Endothelial cell of umbilical vein (primary cell): ENCODE data around the gene STPG3. TPM values are rescaled to one million over a fixed set of nuclear protein-coding genes. Genes with fewer than 3 reads are reported as not detected.

Source experiments
- BruUV-seq: library from RNA; stranded (reverse); fragments of 400-500 nt; replicated peaks from 2 replicates; lab custom pipeline; 2021; lab: Mats Ljungman, UMichigan
- CTCF ChIA-PET: fragments of 300-600, 350-600 bp; sonication (Branson Sonifier 250); formaldehyde crosslinking; loops from one replicate; lab custom pipeline; 2021; ENCODE audit warnings: antibody characterized with exemption, inconsistent platforms; lab: Charles Lee
- POLR2A ChIA-PET: fragments of 300-600, 350-600 bp; sonication (Branson Sonifier 250); formaldehyde crosslinking; loops from one replicate; lab custom pipeline; 2021; ENCODE audit warnings: antibody characterized with exemption, inconsistent platforms; lab: Charles Lee
- DNase-seq: peaks from one replicate; pipeline ENCODE4 v3.0.0-alpha.2; 2011; ENCODE audit warnings: low read depth, low spot score
- FAIRE-seq: peaks from 2 replicates; lab custom pipeline; 2011; peaks lifted over from hg19 to GRCh38; lab: Jason Lieb, UNC
- H2AFZ ChIP-seq: 2 replicates; pipeline ENCODE4 v1.6.0; 2012; ENCODE audit warnings: low read depth, low read length, control low read depth, inconsistent platforms
- H3K27ac ChIP-seq: 2 replicates; pipeline ENCODE4 v1.5.1; 2011; ENCODE audit warnings: low read depth, mild to moderate bottlenecking, control low read depth, low read length, moderate library complexity; ENCODE audit not compliant: insufficient read depth
- H3K27me3 ChIP-seq, 2 experiments: 2 replicates each; pipeline versions ENCODE4 v1.6.0 to v1.6.1; 2011; ENCODE audit warnings: low read length in 2 of 2, mixed read lengths in 1 of 2; ENCODE audit not compliant: control insufficient read depth in 2 of 2, insufficient read depth in 2 of 2
- H3K36me3 ChIP-seq, 2 experiments: 2 replicates in 1 of 2; 3 replicates in 1 of 2; pipeline ENCODE4 v1.5.1; 2011; ENCODE audit warnings: low read length in 2 of 2, mild to moderate bottlenecking in 1 of 2, moderate library complexity in 1 of 2; ENCODE audit not compliant: control insufficient read depth in 2 of 2, insufficient read depth in 2 of 2; ENCODE audit errors: extremely low read depth in 1 of 2
- H3K4me1 ChIP-seq: 3 replicates; pipeline ENCODE4 v1.5.1; 2011; ENCODE audit warnings: mild to moderate bottlenecking, low read length; ENCODE audit not compliant: control insufficient read depth, insufficient read depth; ENCODE audit errors: extremely low read depth
- H3K4me2 ChIP-seq: 2 replicates; pipeline ENCODE4 v1.6.1; 2011; ENCODE audit warnings: low read length, control low read depth, mixed read lengths; ENCODE audit not compliant: insufficient read depth
- H3K4me3 ChIP-seq, 3 experiments: fragments of 200-600 bp in 1 of 3; sonication (generic), shearing (Covaris generic) in 1 of 3; replicated peaks in 1 of 3; 2 replicates each; pipeline ENCODE4 v1.5.1; 2011 to 2016; ENCODE audit warnings: control low read depth in 3 of 3, low read length in 3 of 3, mild to moderate bottlenecking in 2 of 3, inconsistent platforms in 1 of 3, low read depth in 1 of 3, moderate library complexity in 1 of 3; ENCODE audit not compliant: insufficient read depth in 1 of 3
- H3K79me2 ChIP-seq: 2 replicates; pipeline ENCODE4 v1.6.0; 2012; ENCODE audit warnings: low read length, inconsistent platforms; ENCODE audit not compliant: control insufficient read depth, insufficient read depth
- H3K9ac ChIP-seq: replicated peaks from 2 replicates; pipeline ENCODE3; 2011; ENCODE audit warnings: low read length, control low read depth; ENCODE audit not compliant: insufficient read depth; ENCODE audit errors: extremely low read depth
- H3K9me1 ChIP-seq: replicated peaks from 3 replicates; pipeline ENCODE4 v1.6.0; 2011; ENCODE audit warnings: mild to moderate bottlenecking, low read length; ENCODE audit not compliant: control insufficient read depth, insufficient read depth; ENCODE audit errors: extremely low read depth
- H3K9me3 ChIP-seq: replicated peaks from 2 replicates; pipeline ENCODE4 v1.5.1; 2012; ENCODE audit warnings: low read length, inconsistent platforms; ENCODE audit not compliant: control insufficient read depth, insufficient read depth
- H4K20me1 ChIP-seq: replicated peaks from 2 replicates; pipeline ENCODE3; 2011; ENCODE audit warnings: mild to moderate bottlenecking, low read length; ENCODE audit not compliant: control insufficient read depth, insufficient read depth; ENCODE audit errors: extremely low read depth
- CTCF ChIP-seq, 2 donors: IDR thresholded peaks; 1 replicate in 1 of 2; 2 replicates in 1 of 2; pipeline ENCODE4 v1.5.1; 2011; ENCODE audit warnings: low read length in 2 of 2, mild to moderate bottlenecking in 2 of 2, moderate library complexity in 2 of 2, control low read depth in 1 of 2, inconsistent platforms in 1 of 2, low read depth in 1 of 2; ENCODE audit not compliant: insufficient read depth in 1 of 2; ENCODE audit errors: extremely low read depth in 1 of 2
- FOS ChIP-seq: IDR thresholded peaks from 2 replicates; pipeline ENCODE4 v1.6.1; 2011; ENCODE audit warnings: mild to moderate bottlenecking, low read length, moderate library complexity, borderline replicate concordance; ENCODE audit not compliant: insufficient read depth
- MYC ChIP-seq: IDR thresholded peaks from one replicate; pipeline ENCODE4 v1.6.1; 2011; ENCODE audit warnings: mild to moderate bottlenecking, low read depth, low read length
- POLR2A ChIP-seq: IDR thresholded peaks from 2 replicates; pipeline ENCODE4 v1.6.1; 2012; ENCODE audit warnings: low read depth, mild to moderate bottlenecking, control low read depth, low read length
- dilution Hi-C: fragments of 300-500 bp; cut with MboI; formaldehyde crosslinking; loops from one replicate; pipeline ENCODE4 v1.15.0; 2019; ENCODE audit warnings: low sequenced_read_pairs; ENCODE audit not compliant: extremely low pct_ligation_motif_present
- intact Hi-C: fragments of 100-400 bp; cut with micrococcal nuclease; formaldehyde crosslinking; loops from one replicate; pipeline ENCODE4 v1.10.0; 2022
- polyA plus RNA-seq, 4 experiments: library from polyadenylated mRNA; depleted of rRNA in 3 of 4; stranded (reverse) in 3 of 4; unstranded in 1 of 4; fragments of >200 nt; gene quantifications; 2 replicates each; pipeline versions ENCODE4 v1.2.1 to v1.2.3, GENCODE V29; 2011 to 2012; ENCODE audit warnings: missing spikeins in 1 of 4
- total RNA-seq: library from RNA; stranded (reverse); gene quantifications from 2 replicates; pipeline ENCODE4 v1.2.3, GENCODE V29; 2021

STPG3 gene
- total and polyA plus RNA-seq, 2 donors (not counting 3 experiments of a cell fraction or from before 2014, with no cell fraction given) = not detected

- Histone ChIP-seq H3K4me1 (peaks cover 13% of the 10 kb centered on the region), H3K27me3 (no peaks in the 10 kb centered on the region), H3K79me2 (peaks cover 24% of the 10 kb centered on the region), H3K9me1 (no peaks in the 10 kb centered on the region), H3K27ac (no peak overlapping the region), H3K4me2 (no peak overlapping the region), H4K20me1 (no peaks in the 10 kb centered on the region), H3K36me3 (peaks cover 6 to 16% of the 10 kb centered on the region in 2 experiments), H3K4me3 (no peak overlapping the region), H3K9ac (no peak overlapping the region), H3K9me3 (no peaks in the 10 kb centered on the region), H2AFZ (no peak overlapping the region)
- BruUV-seq = no TSS peak
- no peak for FAIRE-seq
- POLR2A ChIA-PET = interaction anchor here (0.5 to 5.0 kb wide), 3 partner anchors 9 to 659 kb away, joined by 3 to 66 read pairs (median 4); partner anchors contain the start of genes NELFB and STPG3
- TF ChIP-seq POLR2A (peak; percentile 49), FOS (no peak)
- dilution Hi-C loops (no loop called here), intact Hi-C loops (no loop called here)
- CTCF ChIA-PET = interaction anchor here (2.1 to 2.7 kb wide), 2 partner anchors 7 to 10 kb away, joined by 13 to 15 read pairs; partner anchors contain the start of gene NELFB
- no peak for DNase-seq
Measured at GRCh38 chr9:137243626-137244485, 7.2 kb upstream of the STPG3 start.

DNA sequence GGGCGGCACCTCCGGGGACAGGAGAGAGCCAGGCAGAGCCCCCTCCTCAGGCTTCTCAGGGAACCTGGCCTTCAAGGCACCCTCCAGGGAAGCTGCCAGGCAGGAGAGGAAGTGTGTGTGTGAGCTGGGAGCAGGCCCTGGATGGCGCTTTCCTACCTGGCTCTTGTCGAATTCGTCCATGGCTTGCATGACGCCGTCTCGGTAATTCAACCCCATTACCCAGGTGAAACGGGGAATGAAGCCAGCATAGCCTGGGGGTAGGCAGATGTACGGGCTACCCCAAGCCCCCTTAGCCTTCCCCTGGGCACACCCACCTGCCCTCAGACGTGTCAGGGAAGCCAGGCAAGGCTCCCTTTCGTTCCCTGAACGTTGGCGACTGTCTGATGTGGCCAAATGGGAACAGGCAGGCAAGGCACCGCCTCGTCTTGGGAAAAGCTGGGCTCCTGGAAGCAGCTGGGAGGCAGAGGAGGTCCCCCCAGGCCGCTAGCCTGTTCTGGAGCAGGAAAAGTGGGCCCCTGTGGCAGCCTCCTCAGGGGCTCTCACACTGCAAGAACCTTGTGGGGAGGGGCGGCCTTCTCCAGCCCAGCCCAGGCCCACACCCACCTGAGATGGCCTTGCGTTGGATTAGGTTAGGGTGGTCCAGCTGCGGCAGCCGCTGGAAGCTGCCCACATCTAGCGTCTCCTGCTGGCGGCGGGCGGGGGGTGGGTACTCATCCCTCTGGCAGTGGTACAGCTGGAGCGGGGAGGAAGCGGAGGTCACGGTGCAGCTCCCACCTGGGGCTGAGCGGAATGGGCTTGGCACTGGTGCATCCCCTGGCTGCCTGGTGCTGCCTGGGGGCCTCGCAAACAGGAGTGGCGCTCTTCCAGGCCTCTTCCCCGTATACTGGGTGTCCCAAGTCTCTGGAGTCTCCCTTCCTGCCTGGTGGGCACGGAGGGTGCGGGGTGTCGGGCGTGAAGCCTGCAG lies 6.3 kb upstream of the STPG3 start:
- FAIRE-seq = no peak
- peaks cover 13% of the 10 kb centered on the region for H3K4me1 ChIP-seq
- intact Hi-C loops (no loop called here), dilution Hi-C loops (no loop called here)
- H3K9me1 ChIP-seq = no peaks in the 10 kb centered on the region
- no peak overlapping the region for H2AFZ ChIP-seq
- no TSS peak for BruUV-seq
- CTCF ChIA-PET = interaction anchor here (0.6 to 2.7 kb wide), 4 partner anchors 8 to 16 kb away, joined by 3 to 15 read pairs (median 8); partner anchors contain the start of gene NELFB
- H3K4me2 ChIP-seq = no peak overlapping the region
- TF ChIP-seq CTCF (IDR thresholded peaks at IDR 0.05; ENCODE audit: extremely low read depth in 1 of 2, insufficient read depth in 1 of 2, low read depth in 1 of 2, low read length in 2 of 2) (peak in 1 of 2 donors; percentile 9), MYC (no peak)
- no peaks in the 10 kb centered on the region for H3K9me3 ChIP-seq
- no peaks in the 10 kb centered on the region for H4K20me1 ChIP-seq
- DNase-seq = no peak
- H3K9ac ChIP-seq = no peak overlapping the region
- no peaks in the 10 kb centered on the region for H3K27me3 ChIP-seq
- POLR2A ChIA-PET = interaction anchor here (0.7 to 5.0 kb wide), 4 partner anchors 8 to 660 kb away, joined by 3 to 66 read pairs (median 4); partner anchors contain the start of genes NELFB and STPG3
- H3K36me3 ChIP-seq = peaks cover 6 to 16% of the 10 kb centered on the region in 2 experiments
- peaks cover 21% of the 10 kb centered on the region for H3K79me2 ChIP-seq
- no peak overlapping the region for H3K4me3 ChIP-seq
- H3K27ac ChIP-seq = no peak overlapping the region
